ENCODE measurements around the gene RNF182. TPM values are rescaled to one million over a fixed set of nuclear protein-coding genes. Genes with fewer than 3 reads are reported as not detected.

Gene RNF182
- total and polyA plus RNA-seq, 9 of the 15 experiments (the other 6 are each of a cell fraction or from before 2014, with no cell fraction given) = 12.8 to 22.8 (median 17.5) TPM

DNA sequence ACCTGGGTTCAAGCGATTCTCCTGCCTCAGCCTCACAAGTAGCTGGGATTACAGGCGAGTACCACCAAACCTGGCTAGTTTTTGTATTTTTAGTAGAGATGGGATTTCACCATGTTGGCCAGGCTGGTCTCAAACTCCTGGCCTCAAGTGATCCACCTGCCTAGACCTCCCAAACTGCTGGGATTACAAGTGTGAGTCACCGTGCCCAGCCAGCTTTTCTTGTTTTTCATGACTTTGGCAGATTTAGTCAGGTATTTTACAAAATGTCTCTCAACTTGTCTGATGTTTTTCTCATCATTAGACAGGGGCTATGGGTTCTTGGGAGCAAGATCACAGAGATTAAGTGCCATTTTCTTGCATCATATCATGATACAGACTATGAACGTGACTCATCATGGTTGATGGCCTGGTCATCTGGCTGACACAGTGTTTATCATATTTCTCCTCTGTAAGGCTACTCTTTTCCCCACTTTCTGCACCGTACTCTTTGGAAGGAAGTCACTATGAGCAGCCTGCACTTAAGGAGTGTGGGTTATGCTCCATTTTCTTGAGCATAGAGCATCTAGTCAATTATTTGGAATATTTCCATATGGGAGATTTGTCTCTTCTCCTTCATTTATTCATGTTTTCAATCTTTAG is 67.8 kb downstream of the RNF182 start (continued):
- TF ChIP-seq, protein P1, sequence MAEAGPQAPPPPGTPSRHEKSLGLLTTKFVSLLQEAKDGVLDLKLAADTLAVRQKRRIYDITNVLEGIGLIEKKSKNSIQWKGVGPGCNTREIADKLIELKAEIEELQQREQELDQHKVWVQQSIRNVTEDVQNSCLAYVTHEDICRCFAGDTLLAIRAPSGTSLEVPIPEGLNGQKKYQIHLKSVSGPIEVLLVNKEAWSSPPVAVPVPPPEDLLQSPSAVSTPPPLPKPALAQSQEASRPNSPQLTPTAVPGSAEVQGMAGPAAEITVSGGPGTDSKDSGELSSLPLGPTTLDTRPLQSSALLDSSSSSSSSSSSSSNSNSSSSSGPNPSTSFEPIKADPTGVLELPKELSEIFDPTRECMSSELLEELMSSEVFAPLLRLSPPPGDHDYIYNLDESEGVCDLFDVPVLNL (CRISPR knock-in tag; IDR thresholded peaks at IDR 0.05; ENCODE audit: low read depth) = no peak
- TF ChIP-seq, protein P2, sequence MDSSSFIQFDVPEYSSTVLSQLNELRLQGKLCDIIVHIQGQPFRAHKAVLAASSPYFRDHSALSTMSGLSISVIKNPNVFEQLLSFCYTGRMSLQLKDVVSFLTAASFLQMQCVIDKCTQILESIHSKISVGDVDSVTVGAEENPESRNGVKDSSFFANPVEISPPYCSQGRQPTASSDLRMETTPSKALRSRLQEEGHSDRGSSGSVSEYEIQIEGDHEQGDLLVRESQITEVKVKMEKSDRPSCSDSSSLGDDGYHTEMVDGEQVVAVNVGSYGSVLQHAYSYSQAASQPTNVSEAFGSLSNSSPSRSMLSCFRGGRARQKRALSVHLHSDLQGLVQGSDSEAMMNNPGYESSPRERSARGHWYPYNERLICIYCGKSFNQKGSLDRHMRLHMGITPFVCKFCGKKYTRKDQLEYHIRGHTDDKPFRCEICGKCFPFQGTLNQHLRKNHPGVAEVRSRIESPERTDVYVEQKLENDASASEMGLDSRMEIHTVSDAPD (CRISPR knock-in tag; IDR thresholded peaks at IDR 0.05) = no peak
- TF ChIP-seq, protein P3, sequence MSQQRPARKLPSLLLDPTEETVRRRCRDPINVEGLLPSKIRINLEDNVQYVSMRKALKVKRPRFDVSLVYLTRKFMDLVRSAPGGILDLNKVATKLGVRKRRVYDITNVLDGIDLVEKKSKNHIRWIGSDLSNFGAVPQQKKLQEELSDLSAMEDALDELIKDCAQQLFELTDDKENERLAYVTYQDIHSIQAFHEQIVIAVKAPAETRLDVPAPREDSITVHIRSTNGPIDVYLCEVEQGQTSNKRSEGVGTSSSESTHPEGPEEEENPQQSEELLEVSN (IDR thresholded peaks at IDR 0.05; ENCODE audit: borderline replicate concordance in 1 of 2, extremely low read depth in 1 of 2, insufficient read depth in 1 of 2, insufficient read length in 1 of 2, low read depth in 1 of 2, low read length in 1 of 2, poor library complexity in 1 of 2, severe bottlenecking in 1 of 2) = peak in 1 of 2 experiments; percentile 22
- TF ChIP-seq, protein P4, sequence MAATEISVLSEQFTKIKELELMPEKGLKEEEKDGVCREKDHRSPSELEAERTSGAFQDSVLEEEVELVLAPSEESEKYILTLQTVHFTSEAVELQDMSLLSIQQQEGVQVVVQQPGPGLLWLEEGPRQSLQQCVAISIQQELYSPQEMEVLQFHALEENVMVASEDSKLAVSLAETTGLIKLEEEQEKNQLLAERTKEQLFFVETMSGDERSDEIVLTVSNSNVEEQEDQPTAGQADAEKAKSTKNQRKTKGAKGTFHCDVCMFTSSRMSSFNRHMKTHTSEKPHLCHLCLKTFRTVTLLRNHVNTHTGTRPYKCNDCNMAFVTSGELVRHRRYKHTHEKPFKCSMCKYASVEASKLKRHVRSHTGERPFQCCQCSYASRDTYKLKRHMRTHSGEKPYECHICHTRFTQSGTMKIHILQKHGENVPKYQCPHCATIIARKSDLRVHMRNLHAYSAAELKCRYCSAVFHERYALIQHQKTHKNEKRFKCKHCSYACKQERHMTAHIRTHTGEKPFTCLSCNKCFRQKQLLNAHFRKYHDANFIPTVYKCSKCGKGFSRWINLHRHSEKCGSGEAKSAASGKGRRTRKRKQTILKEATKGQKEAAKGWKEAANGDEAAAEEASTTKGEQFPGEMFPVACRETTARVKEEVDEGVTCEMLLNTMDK (IDR thresholded peaks at IDR 0.05; ENCODE audit: borderline replicate concordance, insufficient read depth, low read depth, low read length, poor library complexity, severe bottlenecking) = no peak
- no peak; the same call in 1 of the 2 replicates for TF ChIP-seq CC2D1A (IDR thresholded peaks at IDR 0.05)
- TF ChIP-seq, protein P5, sequence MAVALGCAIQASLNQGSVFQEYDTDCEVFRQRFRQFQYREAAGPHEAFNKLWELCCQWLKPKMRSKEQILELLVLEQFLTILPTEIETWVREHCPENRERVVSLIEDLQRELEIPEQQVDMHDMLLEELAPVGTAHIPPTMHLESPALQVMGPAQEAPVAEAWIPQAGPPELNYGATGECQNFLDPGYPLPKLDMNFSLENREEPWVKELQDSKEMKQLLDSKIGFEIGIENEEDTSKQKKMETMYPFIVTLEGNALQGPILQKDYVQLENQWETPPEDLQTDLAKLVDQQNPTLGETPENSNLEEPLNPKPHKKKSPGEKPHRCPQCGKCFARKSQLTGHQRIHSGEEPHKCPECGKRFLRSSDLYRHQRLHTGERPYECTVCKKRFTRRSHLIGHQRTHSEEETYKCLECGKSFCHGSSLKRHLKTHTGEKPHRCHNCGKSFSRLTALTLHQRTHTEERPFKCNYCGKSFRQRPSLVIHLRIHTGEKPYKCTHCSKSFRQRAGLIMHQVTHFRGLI (CRISPR knock-in tag; IDR thresholded peaks at IDR 0.05) = no peak
- TF ChIP-seq FOS (IDR thresholded peaks at IDR 0.05; ENCODE audit: extremely low read depth, insufficient read length) = peak; percentile 67
- no peak for TF ChIP-seq POLR2B (IDR thresholded peaks at IDR 0.05; ENCODE audit: low read depth, partially characterized antibody)
- no peak for TF ChIP-seq POLR2A (conservative IDR thresholded peaks at IDR 0.05)
- no peak for TF ChIP-seq ZNF212 (CRISPR knock-in tag; IDR thresholded peaks at IDR 0.05)
- peak; percentile 66 for TF ChIP-seq GATAD2B (IDR thresholded peaks at IDR 0.05; ENCODE audit: borderline replicate concordance)
- peak; percentile 63; the same call in 1 of the 2 replicates for TF ChIP-seq SMAD3 (CRISPR knock-in tag; conservative IDR thresholded peaks at IDR 0.05)
- TF ChIP-seq ZNF311 (CRISPR knock-in tag; IDR thresholded peaks at IDR 0.05) = 0 out of 2 replicates have a peak, but pooled peaks have one; percentile 10
- TF ChIP-seq, protein P6, sequence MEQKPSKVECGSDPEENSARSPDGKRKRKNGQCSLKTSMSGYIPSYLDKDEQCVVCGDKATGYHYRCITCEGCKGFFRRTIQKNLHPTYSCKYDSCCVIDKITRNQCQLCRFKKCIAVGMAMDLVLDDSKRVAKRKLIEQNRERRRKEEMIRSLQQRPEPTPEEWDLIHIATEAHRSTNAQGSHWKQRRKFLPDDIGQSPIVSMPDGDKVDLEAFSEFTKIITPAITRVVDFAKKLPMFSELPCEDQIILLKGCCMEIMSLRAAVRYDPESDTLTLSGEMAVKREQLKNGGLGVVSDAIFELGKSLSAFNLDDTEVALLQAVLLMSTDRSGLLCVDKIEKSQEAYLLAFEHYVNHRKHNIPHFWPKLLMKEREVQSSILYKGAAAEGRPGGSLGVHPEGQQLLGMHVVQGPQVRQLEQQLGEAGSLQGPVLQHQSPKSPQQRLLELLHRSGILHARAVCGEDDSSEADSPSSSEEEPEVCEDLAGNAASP (IDR thresholded peaks at IDR 0.05) = no peak
- TF ChIP-seq GABPB2 (CRISPR knock-in tag; conservative IDR thresholded peaks at IDR 0.05) = no peak
- 0 out of 2 replicates have a peak, but pooled peaks have one; percentile 12 for TF ChIP-seq FOXJ2 (tag; IDR thresholded peaks at IDR 0.05)
- TF ChIP-seq SMARCE1 (IDR thresholded peaks at IDR 0.05) = peak; percentile 97
- peak; percentile 41 for TF ChIP-seq HNRNPLL (IDR thresholded peaks at IDR 0.05; ENCODE audit: low read depth, low read length, poor library complexity, severe bottlenecking)
- no peak for TF ChIP-seq MCM5 (IDR thresholded peaks at IDR 0.05; ENCODE audit: low read depth)
